GM12875 (cell line): Measurements from ENCODE around the gene NPAS2.

Experiments used
- H3K4me3 ChIP-seq: one replicate; pipeline ENCODE4 v1.5.1; 2011; ENCODE audit warnings: low read depth, low read length, control low read depth
- TF ChIP-seq, protein P1 (sequence below): IDR thresholded peaks from 2 replicates; pipeline ENCODE4 v1.5.1; 2011; ENCODE audit warnings: low read depth, mild to moderate bottlenecking, control low read depth, inconsistent platforms, low read length, moderate library complexity, borderline replicate concordance; ENCODE audit not compliant: insufficient read depth

The NPAS2 gene

DNA sequence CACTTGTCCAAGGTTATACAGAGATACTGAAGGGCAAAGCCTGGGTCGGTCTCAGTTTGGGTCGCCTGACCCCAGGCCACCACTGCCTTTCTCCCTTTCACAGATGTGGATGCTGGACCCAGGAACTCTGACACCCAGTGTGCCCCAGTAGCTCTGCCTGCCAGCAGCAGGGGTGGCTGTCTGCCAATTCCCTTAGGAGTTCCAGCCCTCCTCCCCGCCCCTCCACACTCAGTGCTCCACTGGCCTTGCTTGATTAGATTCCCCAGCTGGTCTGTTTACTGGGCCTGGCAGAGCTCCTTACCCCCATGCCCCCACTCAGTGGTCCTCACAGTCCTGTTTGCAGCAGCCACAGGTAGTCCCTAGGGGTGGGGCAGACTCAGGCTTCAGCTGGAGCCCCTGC is 75.5 kb downstream of the NPAS2 start:
- TF ChIP-seq, protein P1, sequence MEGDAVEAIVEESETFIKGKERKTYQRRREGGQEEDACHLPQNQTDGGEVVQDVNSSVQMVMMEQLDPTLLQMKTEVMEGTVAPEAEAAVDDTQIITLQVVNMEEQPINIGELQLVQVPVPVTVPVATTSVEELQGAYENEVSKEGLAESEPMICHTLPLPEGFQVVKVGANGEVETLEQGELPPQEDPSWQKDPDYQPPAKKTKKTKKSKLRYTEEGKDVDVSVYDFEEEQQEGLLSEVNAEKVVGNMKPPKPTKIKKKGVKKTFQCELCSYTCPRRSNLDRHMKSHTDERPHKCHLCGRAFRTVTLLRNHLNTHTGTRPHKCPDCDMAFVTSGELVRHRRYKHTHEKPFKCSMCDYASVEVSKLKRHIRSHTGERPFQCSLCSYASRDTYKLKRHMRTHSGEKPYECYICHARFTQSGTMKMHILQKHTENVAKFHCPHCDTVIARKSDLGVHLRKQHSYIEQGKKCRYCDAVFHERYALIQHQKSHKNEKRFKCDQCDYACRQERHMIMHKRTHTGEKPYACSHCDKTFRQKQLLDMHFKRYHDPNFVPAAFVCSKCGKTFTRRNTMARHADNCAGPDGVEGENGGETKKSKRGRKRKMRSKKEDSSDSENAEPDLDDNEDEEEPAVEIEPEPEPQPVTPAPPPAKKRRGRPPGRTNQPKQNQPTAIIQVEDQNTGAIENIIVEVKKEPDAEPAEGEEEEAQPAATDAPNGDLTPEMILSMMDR = no peak
- H3K4me3 ChIP-seq = no peak overlapping the region

DNA sequence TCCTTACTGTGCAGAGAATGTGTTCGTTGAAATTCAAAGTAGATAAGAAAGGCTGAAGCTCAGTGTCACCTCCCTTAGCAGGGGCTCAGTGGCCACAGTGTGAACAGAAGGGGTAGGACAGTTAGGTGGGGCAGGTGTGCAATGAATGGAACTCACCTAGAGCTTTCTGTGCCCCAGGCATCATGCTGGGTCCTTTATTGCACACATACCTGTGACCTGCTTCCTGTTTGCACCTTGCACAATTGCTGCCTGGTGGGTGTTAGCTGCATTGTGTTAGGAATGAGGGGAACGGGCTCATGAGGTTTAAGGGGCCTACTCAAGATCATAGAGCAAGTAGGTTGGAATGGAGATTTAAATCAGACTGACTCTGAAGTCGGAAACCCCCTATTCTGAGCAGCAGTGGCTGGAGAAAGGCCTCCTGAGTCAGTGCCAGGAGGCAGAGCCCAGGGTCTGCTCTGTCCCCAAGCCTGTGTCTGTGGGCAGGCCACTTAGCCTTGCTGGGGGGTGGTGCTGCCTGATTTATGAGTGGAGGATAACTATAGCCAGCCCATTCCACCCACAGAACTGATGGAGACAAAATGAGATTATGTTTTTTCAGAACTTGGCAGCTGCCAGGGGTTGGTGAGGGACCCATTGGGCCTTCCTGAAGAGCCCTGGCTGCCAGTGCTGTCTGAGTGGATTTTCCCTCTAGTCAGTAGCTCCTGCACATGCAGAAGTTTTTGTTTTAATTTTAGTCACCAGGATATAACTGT is 76.2 kb downstream of the NPAS2 start:
- no peak overlapping the region for H3K4me3 ChIP-seq
- TF ChIP-seq, protein P1 = no peak

DNA sequence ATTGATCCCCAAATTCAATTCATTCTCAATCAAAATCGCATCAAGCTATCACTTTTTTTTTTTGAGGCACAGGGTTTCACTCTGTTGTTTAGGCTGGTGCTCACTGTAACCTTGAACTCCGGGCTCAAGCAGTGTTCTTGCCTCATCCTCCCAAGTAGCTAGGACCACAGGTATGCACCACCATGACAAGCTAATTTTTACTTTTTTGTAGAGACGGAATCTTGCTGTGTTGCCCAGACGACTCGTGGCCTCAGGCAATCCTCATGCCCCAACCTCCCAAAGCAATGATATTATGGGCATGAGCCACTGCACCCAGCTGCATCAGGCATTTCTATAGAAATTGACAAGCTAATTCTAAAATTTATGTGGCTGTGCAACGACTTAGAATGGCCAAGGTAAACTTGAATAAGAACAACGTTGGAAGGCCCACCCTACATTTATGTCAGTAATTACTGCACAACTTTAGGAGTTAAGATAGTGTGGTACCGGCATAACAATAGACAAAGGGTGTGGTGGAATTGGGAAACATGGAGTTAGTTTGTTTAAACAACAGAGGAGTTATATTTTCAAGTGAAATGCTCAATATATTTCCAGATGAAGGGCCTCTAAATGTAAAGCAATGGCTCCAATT is 78.2 kb downstream of the NPAS2 start:
- no peak overlapping the region for H3K4me3 ChIP-seq
- TF ChIP-seq, protein P1 = no peak

DNA sequence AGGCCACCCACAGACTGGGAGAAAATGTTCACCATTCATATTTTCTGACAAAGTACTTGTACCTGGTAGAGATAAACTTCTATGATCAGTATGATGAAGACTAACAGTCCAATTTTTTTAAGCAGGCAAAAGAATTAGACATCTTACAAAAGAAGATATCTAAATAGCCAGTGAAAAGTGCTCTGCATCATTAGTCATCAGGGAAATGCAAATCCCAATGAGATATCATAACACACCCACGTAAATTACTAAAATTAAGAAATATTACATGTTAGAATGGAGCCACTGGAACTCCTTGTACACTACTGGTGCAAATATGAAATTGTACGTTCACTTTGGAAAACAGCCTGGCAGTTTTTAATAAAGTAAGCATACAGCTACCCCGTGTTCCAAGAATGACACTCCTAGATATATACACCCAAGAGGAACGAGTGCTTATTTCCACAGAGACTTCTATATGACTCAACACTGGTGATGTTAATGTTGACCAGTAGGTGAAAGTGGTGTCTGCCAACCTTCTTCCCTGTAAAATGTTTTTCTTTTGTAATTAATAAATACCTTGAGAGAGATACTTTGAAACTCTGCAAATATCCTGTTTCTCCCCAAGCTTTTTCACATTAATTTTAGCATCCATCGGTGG is 80.3 kb downstream of the NPAS2 start:
- no peak overlapping the region for H3K4me3 ChIP-seq
- TF ChIP-seq, protein P1 = no peak

GRCh38 chr2:100902817-100903405 is 83.0 kb downstream of the NPAS2 start:
- no peak overlapping the region for H3K4me3 ChIP-seq
- TF ChIP-seq, protein P1 = no peak

GRCh38 chr2:100903534-100904258 is 83.8 kb downstream of the NPAS2 start:
- no peak overlapping the region for H3K4me3 ChIP-seq
- TF ChIP-seq, protein P1 = no peak
